Liver (tissue), 9 donors: ENCODE data around the gene STXBP1. TPM values are rescaled to one million over a fixed set of nuclear protein-coding genes. Genes with fewer than 3 reads are reported as not detected.

Experiments
- DNase-seq: peaks from one replicate; pipeline ENCODE4 v3.0.0-alpha.2; 2017; ENCODE audit warnings: low spot score
- H3K27ac ChIP-seq, 2 donors: one replicate each; pipeline ENCODE4 v1.7.0; 2013; ENCODE audit warnings: inconsistent platforms in 2 of 2, low read length in 2 of 2, control low read depth in 1 of 2, low read depth in 1 of 2, mild to moderate bottlenecking in 1 of 2
- H3K27me3 ChIP-seq, 4 donors: one replicate each; pipeline versions ENCODE4 v1.6.1 to v1.7.0; 2013; ENCODE audit warnings: low read length in 3 of 4, inconsistent platforms in 1 of 4, mild to moderate bottlenecking in 1 of 4, moderate library complexity in 1 of 4; ENCODE audit not compliant: control insufficient read depth in 4 of 4, insufficient read depth in 4 of 4
- H3K36me3 ChIP-seq, 4 donors: one replicate each; pipeline versions ENCODE4 v1.6.1 to v1.7.0; 2013; ENCODE audit warnings: low read length in 3 of 4, mild to moderate bottlenecking in 3 of 4, low read depth in 1 of 4, moderate library complexity in 1 of 4; ENCODE audit not compliant: control insufficient read depth in 4 of 4, insufficient read depth in 3 of 4
- H3K4me1 ChIP-seq, 4 donors: one replicate each; pipeline versions ENCODE4 v1.6.1 to v1.7.0; 2013; ENCODE audit warnings: low read length in 3 of 4, mild to moderate bottlenecking in 3 of 4, moderate library complexity in 1 of 4; ENCODE audit not compliant: control insufficient read depth in 4 of 4, insufficient read depth in 4 of 4
- H3K4me3 ChIP-seq, 3 donors: one replicate each; pipeline versions ENCODE4 v1.6.1 to v1.7.0; 2013; ENCODE audit warnings: low read length in 3 of 3, control low read depth in 1 of 3, low read depth in 1 of 3, mild to moderate bottlenecking in 1 of 3
- H3K9ac ChIP-seq, 2 donors: one replicate each; pipeline ENCODE4 v1.7.0; 2013; ENCODE audit warnings: low read length in 2 of 2, mild to moderate bottlenecking in 2 of 2, moderate library complexity in 2 of 2, control low read depth in 1 of 2, low read depth in 1 of 2
- H3K9me3 ChIP-seq, 4 donors: one replicate each; pipeline versions ENCODE4 v1.6.1 to v1.7.0; 2013; ENCODE audit warnings: low read length in 3 of 4; ENCODE audit not compliant: control insufficient read depth in 4 of 4
- FOXA2 ChIP-seq: IDR thresholded peaks from 2 replicates; pipeline ENCODE4 v1.6.1; 2016; ENCODE audit warnings: antibody characterized with exemption
- HNF4A ChIP-seq, 2 donors: conservative IDR thresholded peaks; 2 replicates each; pipeline ENCODE4 v1.6.1; 2016; ENCODE audit warnings: antibody characterized with exemption in 2 of 2, mild to moderate bottlenecking in 2 of 2
- JUND ChIP-seq, 2 donors: IDR thresholded peaks; 2 replicates each; pipeline ENCODE4 v1.6.1; 2016; ENCODE audit warnings: antibody characterized with exemption in 2 of 2
- NR2F2 ChIP-seq: IDR thresholded peaks from 2 replicates; pipeline ENCODE4 v1.6.1; 2016; ENCODE audit warnings: antibody characterized with exemption
- RAD21 ChIP-seq, 2 donors: IDR thresholded peaks; 2 replicates each; pipeline ENCODE4 v1.6.1; 2016; ENCODE audit warnings: antibody characterized with exemption in 2 of 2, mild to moderate bottlenecking in 2 of 2
- REST ChIP-seq: IDR thresholded peaks from 2 replicates; pipeline ENCODE4 v1.6.1; 2016; ENCODE audit warnings: antibody characterized with exemption, mild to moderate bottlenecking
- RXRA ChIP-seq, 2 donors: IDR thresholded peaks; 2 replicates each; pipeline ENCODE4 v1.6.1; 2017 to 2018; ENCODE audit warnings: antibody characterized with exemption in 2 of 2, mild to moderate bottlenecking in 1 of 2
- SP1 ChIP-seq: IDR thresholded peaks from 2 replicates; pipeline ENCODE4 v1.6.1; 2018; ENCODE audit warnings: antibody characterized with exemption, mild to moderate bottlenecking
- TAF1 ChIP-seq: conservative IDR thresholded peaks from 2 replicates; pipeline ENCODE4 v1.6.1; 2016; ENCODE audit warnings: antibody characterized with exemption, mild to moderate bottlenecking
- ZBTB33 ChIP-seq: IDR thresholded peaks from 2 replicates; pipeline ENCODE4 v1.6.1; 2016; ENCODE audit warnings: antibody characterized with exemption
- WGBS: extraction: QIAGEN DNeasy Blood & Tissue Kit; methylation state at CpG from one replicate; pipeline ENCODE4 v1.1.7; 2013; 5-methylcytosine and 5-hydroxymethylcytosine counted together
- polyA plus RNA-seq, 2 donors: library from polyadenylated mRNA; stranded (reverse) in 1 of 2; unstranded in 1 of 2; fragments of 200-250 nt in 1 of 2; fragments of >200 nt in 1 of 2; fragmentation: Nextera tagmentation in 1 of 2; extraction: Ambion mirVana in 1 of 2; gene quantifications; one replicate each; pipeline versions ENCODE4 v1.2.1 to v1.2.3, GENCODE V29; 2013 to 2015
- total RNA-seq, 2 donors: library from RNA; depleted of rRNA; stranded (reverse); fragments of >200 nt; gene quantifications; one replicate each; pipeline ENCODE4 v1.2.3, GENCODE V29; 2014
- TF ChIP-seq, protein P1 (sequence below): IDR thresholded peaks from 2 replicates; pipeline ENCODE4 v1.6.1; 2016; ENCODE audit warnings: antibody characterized with exemption
- TF ChIP-seq, protein P2 (sequence below): IDR thresholded peaks from 2 replicates; pipeline ENCODE4 v1.6.1; 2016; ENCODE audit warnings: antibody characterized with exemption
- TF ChIP-seq, protein P3 (sequence below): fragments of 150-350 bp; IDR thresholded peaks from 2 replicates; pipeline ENCODE4 v1.5.1; 2017; ENCODE audit warnings: improper control_type of control experiment, low read depth, low read length; ENCODE audit not compliant: missing input control
- donor health status: healthy.
- donor health status: healthy.
- donor health status: healthy.
- donor health status: healthy.
- donor health status: healthy.

Gene STXBP1
- total and polyA plus RNA-seq, 4 donors: 1.7 to 4.6 (median 2.3) TPM

GRCh38 chr9:127635201-127635735, 23.2 kb downstream of the STXBP1 start:
- Histone ChIP-seq H3K4me3 (no peak overlapping the region), H3K9ac (no peak overlapping the region), H3K27me3 (no peaks in the 10 kb centered on the region), H3K27ac (no peak overlapping the region), H3K36me3 (no peaks in the 10 kb centered on the region), H3K9me3 (no peaks in the 10 kb centered on the region), H3K4me1 (peaks cover 0 to 3% (median 0%) of the 10 kb centered on the region in 4 donors)
- DNase-seq: no peak
- 93% methylated on average over 8 of the region's 8 CpGs for WGBS
- TF ChIP-seq JUND (IDR thresholded peaks at IDR 0.05): no peak
- no peak for TF ChIP-seq HNF4A (conservative IDR thresholded peaks at IDR 0.05)
- no peak for TF ChIP-seq RXRA (IDR thresholded peaks at IDR 0.05)
- TF ChIP-seq, protein P1, sequence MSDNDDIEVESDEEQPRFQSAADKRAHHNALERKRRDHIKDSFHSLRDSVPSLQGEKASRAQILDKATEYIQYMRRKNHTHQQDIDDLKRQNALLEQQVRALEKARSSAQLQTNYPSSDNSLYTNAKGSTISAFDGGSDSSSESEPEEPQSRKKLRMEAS: no peak
- no peak for TF ChIP-seq FOXA2
- TF ChIP-seq REST: no peak
- TF ChIP-seq NR2F2: no peak
- TF ChIP-seq, protein P2, sequence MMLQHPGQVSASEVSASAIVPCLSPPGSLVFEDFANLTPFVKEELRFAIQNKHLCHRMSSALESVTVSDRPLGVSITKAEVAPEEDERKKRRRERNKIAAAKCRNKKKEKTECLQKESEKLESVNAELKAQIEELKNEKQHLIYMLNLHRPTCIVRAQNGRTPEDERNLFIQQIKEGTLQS: no peak
- TF ChIP-seq TAF1: no peak
- TF ChIP-seq ZBTB33: no peak
- TF ChIP-seq RAD21 (IDR thresholded peaks at IDR 0.05): no peak
- TF ChIP-seq, protein P3, sequence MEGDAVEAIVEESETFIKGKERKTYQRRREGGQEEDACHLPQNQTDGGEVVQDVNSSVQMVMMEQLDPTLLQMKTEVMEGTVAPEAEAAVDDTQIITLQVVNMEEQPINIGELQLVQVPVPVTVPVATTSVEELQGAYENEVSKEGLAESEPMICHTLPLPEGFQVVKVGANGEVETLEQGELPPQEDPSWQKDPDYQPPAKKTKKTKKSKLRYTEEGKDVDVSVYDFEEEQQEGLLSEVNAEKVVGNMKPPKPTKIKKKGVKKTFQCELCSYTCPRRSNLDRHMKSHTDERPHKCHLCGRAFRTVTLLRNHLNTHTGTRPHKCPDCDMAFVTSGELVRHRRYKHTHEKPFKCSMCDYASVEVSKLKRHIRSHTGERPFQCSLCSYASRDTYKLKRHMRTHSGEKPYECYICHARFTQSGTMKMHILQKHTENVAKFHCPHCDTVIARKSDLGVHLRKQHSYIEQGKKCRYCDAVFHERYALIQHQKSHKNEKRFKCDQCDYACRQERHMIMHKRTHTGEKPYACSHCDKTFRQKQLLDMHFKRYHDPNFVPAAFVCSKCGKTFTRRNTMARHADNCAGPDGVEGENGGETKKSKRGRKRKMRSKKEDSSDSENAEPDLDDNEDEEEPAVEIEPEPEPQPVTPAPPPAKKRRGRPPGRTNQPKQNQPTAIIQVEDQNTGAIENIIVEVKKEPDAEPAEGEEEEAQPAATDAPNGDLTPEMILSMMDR: no peak

DNA sequence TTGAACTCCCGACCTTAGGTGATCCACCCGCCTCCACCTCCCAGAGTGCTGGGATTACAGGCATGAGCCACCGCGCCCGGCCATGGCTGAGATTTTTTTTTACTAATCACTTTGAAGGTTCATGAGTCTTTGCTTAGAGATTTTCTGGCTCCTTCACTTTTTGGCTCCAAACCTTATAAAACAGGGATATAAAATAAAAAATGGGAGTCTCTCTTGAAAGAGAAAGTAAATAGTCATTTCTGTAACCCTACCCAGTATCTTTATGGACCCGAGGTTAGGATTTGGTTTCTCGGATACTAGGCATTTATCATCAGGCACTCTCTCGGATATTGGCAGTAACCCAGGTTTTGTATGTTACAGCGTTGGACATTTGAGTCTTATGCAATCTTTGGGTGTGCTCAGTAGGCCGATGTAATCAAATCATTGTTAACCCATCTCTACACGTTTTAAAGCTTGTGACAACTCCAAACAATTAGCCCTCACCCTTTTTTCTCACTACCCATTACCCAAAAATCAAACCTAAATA, 25.3 kb downstream of the STXBP1 start:
- H3K4me3 ChIP-seq: no peak overlapping the region
- no peak for DNase-seq

More for the DNA sequence above, 25.3 kb downstream of the STXBP1 start:
- Histone ChIP-seq H3K9ac (no peak overlapping the region), H3K27ac (no peak overlapping the region), H3K27me3 (no peaks in the 10 kb centered on the region), H3K9me3 (no peaks in the 10 kb centered on the region), H3K4me1 (peaks cover 0 to 3% (median 0%) of the 10 kb centered on the region in 4 donors), H3K36me3 (no peaks in the 10 kb centered on the region)
- 38% methylated on average over 11 of the region's 11 CpGs for WGBS
- TF ChIP-seq RAD21 (IDR thresholded peaks at IDR 0.05) (no peak), SP1 (peak; percentile 13)
